Stimulated activated CD4-positive, alpha-beta T cell treated with anti-CD3 and anti-CD28 coated beads, Interleukin-2, amount 100 ng/mL, for 24 hours (primary cell): ENCODE measurements around the gene LYRM4.

ENCODE experiments used
- DNase-seq, 2 donors: peaks; one replicate each; pipeline ENCODE4 v3.0.0-alpha.2; 2020

LYRM4 gene

DNA sequence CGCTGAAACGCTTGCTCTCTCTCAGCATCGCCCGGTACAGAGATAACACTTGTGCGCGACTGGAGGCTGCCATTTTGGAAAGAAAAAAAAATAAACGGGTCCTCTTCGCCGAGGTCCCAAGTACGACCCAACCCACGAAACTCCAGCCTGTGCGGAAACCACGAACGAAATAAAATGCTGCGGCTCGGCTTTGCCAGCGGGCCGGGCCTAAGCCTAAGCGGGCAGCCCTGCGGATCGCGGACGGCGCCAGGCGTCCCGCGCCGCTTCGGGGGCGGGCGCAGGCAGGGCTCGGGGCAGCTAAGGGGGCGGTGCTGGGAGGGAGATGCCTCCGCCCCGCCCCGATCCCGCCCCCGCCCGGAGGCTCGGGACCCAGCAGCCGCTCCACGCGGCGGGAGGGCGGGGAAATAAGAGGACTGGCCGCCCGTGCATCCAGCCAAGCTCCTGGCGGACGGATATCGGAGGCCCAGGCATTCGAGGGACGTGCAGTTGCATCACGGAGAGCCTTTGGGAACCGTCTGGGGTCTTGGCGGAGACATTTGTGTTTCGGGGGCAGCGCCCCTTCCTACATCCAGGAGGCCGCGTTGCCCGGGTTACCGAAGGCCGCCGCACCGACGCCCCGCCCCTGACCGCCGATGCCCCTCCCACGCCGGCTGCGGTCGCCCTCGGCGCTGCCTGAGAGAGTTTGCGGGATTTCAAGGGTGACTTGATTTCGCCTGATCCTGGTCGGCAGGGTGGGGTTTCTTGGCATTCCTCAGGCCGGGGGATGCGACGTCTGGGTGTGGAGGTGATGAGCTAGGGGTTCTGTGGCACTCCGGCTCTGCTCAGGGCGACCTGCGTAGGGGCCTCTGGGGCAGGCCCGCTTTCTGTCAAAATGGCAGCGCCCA lies at the start of gene LYRM4, which contains the start of gene FARS2:
LYRM4 (minus strand) TSS at position 290 of the 884 bp plus-strand sequence; CDS start at position 73, 217 bp downstream.
FARS2 (plus strand) TSS at position 853 of the 884 bp plus-strand sequence.
- DNase-seq = peak; percentile 89 to 92

DNA sequence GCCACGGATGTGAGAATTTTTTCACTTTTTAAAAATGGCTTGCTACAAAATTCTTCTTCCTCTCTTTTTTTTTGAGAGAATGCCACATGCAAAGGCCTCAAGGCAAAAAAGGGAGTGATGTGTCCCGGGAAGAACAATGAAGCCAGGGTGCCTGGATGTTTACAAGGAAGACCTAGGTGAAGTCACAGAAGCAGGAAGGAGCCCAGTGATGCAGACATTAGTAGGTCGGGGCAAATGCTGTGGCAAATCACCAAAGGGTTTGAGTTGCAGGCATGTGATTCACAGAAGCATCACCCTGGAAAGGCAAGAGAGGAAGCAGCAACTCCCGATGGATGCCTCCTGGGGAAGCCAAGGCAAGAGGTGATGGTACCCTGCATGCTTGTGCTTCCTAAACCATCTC lies 47.3 kb upstream of the LYRM4 start:
- DNase-seq = no peak

DNA sequence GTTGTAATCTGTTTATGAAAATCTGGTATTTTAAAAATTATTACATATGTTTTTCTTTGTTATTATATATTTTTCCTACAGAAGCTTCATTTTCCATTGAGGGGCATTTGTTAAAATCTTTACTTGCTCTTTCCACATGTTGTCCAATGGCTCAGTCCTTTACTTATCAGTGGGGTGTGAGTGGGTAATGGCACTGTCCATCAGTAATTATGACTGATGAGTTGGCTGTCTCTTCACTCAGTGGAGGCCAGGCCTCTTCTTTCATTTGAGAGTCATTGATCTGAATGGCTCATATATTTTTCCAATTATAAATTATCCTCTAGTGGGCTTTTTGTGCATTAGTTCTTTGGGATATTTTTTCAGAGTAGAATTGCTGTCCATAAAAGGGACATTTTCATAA lies 46.3 kb upstream of the LYRM4 start:
- DNase-seq = no peak

DNA sequence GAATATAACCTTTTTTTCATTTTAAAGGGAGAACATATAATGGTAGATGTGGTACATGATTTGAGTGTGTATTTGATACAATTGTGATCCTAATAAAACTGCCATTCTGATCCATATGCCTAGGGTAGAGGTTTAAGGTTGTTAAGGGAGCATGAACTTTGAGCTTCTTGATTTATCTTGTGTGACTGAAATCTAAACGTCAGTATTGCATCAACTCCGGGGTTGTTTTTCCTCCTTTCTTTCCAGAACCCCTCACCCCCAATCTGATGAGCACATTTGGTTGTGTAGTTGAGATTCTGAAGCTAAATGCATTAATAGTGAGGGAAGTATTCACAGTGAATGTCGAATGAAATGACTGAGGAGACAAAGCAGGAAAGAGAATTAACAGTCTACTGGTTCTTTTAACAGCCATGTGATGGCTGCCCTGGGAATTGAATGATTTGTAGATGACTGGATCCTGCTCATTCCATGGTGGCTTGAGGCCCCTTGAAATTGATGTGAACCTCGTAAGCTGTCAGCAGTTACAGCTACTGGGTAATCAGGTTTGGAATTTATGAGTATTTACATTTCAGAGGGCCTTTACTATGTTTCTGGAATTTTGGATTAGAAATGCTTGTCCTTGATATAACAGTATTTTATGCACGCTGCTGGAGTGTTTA lies 45.3 kb upstream of the LYRM4 start:
- no peak for DNase-seq

DNA sequence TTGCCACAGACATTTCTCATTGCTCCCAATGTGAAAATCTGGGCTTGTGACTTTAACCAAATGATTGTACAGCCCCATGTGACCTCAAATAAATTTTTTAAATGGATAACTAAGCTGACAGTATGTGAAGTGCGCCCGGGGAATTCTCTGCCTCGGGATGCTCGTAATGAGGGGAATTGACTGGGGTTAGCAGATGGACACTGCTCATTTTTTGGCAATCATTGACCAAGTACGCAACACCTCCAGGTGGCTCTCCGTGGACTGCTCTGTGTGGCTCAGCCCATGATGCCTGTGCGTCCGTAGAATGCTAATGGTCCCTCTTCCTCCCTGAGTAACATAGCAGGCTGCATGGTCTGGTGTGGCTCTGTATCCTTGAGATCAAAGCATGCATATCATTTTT lies 42.9 kb upstream of the LYRM4 start:
- no peak for DNase-seq

DNA sequence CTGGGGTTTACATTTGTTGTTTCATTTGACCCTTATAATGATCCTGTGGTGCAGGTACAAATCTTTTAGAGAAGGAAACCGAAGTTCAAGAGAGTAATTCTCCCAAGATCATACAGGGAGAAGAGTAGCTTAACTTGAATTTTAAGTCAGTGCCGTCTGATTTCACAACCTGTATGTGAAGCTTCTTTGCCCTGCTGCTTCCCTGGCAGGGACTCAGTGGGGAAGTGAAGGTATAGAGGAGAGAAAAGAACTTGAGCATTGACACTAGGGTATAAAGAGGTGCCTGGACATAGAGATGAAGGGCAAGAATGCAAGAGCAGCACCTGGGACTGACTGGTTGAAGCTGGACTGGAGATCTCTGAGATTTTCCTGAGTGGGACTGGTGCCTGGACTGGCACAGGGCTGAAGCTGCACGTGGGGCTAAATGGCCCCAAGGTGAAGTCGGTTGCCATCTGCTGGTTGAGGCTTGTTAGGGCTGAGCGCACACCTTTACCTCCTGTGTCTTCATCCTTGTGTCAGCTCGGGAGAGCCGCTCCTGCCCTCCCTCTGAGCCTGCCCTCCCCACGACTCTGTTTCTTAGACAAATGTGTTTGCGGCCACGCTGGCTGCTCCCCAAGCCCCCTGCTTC lies 42.4 kb upstream of the LYRM4 start:
- peak; percentile 56 to 59 for DNase-seq

DNA sequence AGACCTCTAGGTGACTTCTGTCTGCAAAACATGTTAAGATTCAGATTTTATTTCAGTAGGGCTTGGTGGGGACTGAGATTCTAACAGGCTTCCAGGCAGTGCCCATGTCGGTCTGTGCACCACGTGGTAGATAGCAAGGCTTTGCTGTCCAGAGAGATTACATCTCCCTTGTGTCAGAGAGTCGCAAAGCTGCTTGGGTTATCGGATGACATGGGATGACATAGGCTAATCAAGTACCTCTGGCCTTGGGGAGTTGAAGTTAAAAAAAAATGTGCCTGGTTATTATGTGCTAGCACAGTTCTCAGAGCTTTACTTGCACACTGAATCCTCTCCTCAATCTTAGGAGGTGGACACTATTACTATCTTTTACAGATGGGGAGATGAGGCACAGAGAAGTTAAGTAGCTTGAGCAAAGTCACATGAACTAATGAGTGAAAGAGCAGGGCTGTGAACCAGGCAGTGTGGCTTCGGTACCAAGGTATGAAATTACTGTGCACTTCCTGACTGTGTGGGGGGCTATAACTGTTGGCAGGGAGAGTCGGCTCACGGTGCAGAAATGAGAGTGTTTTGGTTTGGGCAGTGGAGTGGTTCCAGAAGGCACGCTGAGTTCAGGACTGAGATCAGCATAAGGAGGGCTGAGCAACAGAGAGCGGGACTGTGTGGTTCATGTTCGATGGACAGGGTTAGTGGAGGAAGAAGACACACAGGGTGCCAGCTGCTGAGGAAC lies 41.6 kb upstream of the LYRM4 start:
- peak; percentile 38 to 50 for DNase-seq

DNA sequence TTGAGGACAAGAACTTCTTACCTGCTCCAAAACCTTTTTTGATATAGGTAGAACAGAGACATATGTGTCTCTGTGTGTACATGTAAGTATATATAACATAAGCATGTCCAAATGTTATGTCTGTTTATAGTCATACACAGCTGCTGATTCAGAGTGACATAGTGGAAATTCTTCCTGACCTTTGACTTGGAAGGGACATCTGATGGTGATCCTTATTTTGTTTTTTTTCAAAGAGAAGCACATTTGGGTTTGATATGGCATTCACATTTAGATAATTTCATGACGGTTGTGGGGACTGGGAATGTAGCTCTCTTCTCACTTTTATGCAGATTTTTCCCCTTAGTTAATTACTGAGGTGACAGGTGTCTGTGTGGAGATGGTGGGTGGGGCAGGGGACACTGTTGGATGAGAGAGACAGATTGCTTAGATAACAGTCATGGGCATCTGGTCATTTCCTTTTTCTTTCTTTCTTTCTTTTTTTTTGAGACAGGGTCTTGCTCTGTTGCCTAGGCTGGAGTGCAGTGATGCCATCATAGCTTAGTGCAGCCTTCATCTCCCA lies 39.5 kb upstream of the LYRM4 start:
- DNase-seq = no peak

DNA sequence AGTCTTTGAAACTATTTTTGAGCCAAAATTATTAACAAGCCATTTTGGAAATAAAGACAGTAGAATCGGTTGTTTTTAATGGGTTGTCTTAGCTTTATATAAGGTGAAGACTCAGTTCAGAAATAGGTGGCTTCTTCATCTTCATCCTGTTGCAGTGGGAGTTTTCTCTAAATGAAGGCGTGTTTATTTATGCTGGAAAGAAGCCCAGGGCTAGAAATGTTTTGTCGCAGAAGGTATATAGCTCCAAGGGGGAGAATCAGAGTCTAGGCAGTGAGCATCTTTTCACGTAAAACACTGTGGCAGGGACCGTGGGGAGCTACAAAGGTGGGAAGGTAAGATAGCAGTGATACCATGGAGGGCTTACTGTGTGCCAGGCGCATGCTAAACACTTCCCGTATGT lies 34.9 kb upstream of the LYRM4 start:
- no peak for DNase-seq

DNA sequence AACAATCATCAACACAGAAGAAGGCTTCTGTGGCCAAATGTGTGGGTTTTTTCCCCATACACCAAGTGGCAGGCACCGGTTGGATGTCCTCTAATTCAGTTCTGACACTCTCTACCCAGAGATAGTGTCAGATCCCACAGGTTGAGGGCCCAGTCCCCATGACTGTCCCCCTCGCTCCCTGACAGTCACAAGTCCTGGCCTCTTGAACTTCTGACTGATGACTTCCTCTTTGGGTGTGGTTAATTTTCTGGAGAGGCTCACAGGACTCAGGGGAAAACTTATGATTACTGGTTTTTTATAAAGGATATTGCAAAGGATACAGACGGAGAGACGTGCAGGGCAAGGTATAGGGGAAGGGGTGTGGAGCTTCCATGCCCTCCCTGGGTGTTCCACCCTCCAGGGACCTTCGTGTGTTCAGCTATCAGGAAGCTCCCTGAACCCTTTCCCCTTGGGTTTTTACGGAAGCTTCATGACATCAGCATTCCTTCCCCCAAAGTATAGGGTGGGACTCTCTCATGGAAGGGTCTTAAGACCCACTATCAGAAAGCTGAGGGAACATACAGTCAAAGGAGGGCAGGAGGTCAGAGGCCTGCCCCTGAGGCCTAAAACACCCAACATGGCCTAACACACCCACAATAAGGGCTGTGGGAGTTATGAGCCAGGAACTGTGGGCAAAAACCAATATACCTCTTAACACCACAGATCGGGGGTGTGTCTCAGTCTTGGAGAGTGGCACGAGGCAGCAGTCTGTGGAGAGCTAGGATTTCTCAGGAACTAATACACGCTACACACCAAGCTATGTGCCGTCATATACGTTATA lies 33.9 kb upstream of the LYRM4 start:
- DNase-seq = no peak

DNA sequence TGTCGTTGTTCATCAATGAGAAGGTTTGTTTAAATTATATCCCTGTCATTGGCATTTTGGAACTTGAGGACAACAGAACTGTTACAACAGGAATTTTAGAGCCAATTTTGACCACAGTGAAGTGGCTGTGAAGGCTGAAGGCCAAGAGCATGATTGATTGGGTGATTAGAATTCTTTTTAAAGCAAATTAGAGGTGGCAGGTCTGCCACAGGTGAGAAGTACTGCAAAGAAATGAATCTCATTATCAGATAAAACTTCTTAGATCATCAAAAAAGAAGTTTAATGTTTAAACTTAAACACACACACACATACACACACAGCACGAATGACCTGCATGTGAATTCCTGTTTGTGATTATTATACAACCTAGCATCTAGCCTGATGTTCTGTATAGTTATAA lies 32.9 kb upstream of the LYRM4 start:
- no peak for DNase-seq

DNA sequence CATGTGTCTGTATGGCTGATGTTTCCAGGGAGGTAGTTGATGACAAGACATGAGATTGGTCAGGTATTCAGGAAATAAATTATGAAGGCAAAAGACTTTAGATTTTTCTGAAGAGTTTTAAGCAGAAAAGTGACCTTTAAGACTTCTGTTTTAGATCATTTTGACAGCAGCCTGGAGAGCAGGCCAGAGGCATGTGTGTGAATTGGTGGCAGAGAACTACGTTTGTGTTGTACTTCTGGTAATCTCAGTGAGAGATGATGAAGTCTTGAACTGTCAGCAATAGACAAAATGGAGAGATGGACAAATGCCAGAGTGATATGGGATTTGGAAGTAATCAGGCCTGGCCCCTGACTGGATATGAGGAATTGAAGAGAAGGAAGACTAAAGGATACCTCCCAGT lies 31.4 kb upstream of the LYRM4 start:
- no peak for DNase-seq

DNA sequence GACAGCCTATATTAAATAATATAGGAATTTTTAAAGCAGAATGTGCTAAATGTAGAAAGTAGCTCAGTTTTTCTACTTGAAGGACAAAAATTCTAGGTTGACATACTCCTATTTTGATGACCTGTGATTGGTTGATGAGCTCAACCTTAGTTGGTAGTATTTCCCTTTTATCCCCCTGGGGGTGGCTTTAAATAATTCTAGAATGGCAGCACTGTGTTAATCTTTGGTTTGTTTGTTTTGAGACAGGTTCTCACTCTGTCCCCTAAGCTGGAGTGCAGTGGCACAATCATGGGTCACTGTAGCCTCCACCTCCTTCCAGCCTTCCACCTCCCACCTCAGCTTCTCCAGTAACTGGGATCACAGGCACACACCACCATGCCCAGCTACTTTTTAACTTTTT lies 29.8 kb upstream of the LYRM4 start:
- DNase-seq = no peak

DNA sequence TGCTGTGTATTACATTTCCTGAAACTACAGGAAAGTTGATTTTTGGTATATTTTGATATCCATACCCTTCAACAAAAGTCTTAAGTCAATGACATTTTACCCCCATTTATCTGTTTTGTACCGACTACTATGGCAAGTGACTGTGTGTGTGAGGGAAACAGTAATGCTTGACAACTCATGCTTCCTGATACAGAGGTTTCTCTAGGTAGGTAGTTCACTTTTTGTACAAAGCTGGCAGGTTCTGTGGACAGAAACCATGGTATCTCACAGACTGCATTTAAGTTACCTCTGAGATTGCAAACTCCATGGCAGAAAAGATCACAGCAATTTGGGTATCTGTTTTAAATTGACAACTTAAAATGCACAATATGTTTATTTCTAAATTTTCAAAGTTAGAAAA lies 29.3 kb upstream of the LYRM4 start:
- no peak for DNase-seq

DNA sequence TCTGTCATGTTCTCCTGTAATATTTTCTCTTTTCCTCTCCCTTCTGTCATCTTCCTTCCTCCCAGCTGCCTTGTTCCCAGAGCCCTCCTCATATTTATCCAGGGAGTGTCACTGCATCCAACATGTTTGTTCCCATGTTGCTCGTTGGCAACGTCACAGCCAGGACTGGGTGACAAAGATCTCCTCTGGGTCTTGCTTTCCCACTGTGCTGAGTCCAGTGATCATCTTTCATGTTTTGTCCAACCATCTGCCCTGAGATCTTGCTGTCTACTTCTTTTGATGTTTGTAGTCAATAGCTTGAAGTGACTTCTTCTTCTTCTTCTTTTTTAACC lies 27.2 kb upstream of the LYRM4 start:
- no peak for DNase-seq

DNA sequence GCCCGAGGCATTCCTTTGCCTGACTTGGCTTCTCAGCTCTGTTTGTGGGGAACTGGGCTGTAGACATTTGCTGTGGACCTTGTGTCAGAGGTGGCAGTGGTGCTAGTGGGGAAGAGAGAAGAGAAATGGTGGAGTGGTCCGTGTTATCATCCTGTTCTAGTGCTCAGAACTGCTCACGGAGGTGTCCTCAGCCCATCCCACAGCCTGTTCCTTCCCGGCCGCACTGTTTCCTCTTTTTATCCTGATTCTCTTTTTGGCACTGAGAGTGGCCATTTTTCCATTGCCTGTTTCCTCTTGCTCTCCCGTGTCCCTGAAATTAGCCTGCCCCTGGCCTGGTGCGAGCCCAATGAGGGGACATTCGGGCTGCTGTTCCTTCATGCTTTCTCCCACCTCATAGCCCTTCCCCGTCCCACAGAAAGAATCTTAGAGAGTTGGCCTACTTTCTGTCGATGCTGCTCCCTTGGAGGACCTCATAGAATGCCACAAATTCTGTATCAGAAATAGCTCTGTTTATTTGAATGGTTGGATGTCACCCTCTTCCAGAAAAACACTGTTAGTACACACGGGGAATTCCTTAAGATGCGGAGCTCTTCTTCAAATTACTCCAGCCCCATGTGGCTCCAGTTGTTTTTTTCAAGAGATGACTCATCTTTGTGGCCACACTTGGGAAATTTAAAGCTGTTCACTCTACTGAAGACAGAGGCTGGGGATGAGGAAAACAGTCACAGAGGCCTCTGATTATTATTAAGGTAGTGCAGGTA lies 26.6 kb upstream of the LYRM4 start:
- no peak for DNase-seq

DNA sequence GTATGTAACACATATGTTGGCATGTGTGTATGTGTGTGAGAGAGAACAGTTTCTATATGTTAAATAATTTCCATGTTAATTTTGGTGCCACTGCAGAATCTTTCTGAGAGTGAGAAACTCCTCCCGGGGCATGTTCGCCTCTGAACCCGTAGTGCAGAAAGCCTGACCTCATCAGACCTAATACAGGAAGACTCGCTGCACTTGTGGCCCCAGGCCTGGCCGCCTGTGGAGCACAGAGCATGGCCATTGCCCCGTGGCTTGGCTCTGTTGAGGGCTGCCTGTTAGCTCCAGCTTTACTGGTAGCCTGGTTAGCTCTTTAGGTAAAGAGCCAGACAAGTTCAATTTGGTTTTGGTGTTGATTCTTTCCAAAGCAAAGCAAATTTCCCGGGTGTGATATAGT lies 26.0 kb upstream of the LYRM4 start:
- no peak for DNase-seq

DNA sequence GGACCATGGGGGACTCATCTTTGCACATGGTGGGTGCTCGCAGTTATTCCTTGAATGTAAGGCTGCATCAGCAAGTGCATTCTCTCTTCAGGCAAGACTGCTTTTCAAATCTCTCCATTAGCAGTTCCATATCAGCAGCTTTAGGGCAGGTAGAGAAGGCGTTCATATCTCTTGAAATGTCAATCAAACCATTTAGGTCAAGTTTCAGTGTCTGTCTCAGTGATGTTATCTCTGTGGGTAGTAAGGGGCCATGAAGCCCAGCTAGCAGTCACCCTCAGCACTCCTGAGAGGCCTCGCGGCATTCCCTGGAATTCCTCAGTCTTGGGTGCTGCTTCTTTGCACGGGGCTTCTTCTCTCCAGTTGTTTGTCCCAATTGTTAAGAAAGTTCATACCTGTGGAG lies 24.8 kb upstream of the LYRM4 start:
- no peak for DNase-seq

DNA sequence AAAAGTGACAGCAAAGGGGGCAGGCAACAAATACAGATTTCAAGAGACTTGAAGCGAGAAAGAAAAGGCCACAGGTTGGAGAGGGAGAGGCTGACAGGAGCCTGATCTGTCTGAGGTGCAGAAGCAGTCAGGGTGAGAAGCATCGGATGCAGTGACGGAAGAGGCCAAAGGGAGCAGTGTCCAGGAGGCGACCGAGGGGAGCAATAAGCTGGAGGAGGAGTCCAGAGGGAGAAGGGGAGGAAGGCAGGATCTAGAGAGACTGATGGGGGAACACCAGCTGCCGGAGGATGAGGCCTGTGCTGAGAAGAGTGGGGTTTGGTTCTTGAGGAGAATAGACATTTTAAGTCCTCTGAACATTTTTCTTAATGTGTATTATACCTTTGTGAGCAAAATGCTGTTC lies 24.3 kb upstream of the LYRM4 start:
- no peak for DNase-seq

DNA sequence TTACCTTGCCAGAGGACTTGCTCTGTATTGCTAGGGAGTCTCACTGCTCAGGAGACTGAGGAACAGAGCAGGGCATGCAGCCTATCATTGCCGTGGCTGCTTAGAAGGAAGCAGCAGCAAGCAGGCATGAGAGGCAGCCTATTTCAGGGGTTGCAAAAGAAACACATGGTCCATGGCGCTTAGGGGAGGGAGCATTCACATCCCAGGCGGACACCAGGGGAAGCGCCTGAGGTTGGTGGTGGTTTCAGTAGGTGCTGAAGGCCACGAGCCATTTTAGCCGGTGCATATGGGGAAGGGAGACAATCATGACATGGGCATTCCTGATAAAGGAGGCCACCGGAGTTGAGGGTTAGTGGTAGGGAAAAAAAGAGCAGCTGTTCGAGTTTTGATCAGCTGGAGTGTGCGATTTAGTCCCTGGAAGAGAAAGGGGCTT lies 21.5 kb upstream of the LYRM4 start:
- DNase-seq = no peak

DNA sequence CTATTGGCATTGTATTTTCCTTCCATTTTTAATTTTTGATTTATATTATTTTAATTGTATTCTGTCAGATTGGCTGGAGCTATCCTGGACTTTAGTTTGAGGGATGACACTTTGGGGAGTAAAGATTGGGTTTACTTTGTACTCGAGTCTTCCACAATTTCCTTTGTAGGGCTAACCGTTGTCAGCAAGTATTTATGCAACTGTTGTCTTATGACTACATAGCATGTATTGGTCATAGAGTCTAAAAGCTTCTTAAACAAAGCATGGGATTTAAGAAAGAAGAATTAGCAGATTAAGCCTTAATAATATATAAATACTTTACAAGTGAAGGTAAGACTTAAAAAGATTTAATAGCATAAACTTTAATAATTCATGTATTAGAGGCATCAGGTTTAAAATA lies 20.2 kb upstream of the LYRM4 start:
- no peak for DNase-seq
